Ramos (cell line): Measurements from ENCODE around the gene CA11.
"Not testable (repeated sequence)": the region's sequence is repeated elsewhere in the genome, so short reads cannot be mapped to it uniquely, and the experiment has no call there.

Experiments
- in situ Hi-C: fragments of 300-500 bp; cut with MboI; formaldehyde crosslinking; loops from one replicate; pipeline ENCODE4 v1.14.3; 2022; ENCODE audit warnings: low sequenced_read_pairs; ENCODE audit not compliant: unreplicated experiment

The CA11 gene

DNA sequence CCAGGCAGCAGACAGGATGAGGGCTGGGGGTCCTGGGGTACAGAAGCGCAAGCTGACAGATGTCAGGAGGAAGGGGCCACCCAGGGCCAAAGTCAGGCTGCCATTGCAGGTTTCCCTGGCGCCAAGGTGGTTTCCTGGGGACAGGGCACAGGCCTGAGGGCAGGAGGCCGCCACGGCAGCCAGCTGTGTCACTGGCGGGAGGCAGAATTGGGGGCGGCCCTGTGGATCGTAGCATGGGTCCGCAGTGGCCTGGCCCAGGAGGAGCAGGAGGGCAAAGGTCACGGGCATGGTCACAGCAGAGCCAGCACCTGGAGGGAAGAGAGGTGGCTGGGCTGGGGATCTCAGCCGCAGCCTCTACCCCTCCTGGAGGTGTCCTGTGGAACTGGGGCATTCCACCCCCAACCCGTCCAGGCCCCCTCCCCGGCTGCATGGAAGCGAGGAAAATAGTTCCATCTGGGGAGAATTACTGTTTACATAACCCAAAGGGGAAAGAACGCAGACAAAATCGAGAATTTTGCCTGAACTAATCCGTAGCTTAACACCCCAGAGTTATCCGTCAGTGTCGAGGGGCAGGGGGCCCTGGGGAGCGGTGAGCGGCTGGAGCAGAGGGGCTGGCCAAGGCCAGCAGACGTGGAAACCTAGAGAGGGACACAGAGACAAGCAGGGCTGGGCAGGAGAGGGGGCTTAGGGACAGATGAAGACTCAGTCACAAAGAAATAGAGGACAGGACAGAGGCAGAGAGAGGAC, 24.9 kb upstream of the CA11 start:
- in situ Hi-C loops: no loop called here

DNA sequence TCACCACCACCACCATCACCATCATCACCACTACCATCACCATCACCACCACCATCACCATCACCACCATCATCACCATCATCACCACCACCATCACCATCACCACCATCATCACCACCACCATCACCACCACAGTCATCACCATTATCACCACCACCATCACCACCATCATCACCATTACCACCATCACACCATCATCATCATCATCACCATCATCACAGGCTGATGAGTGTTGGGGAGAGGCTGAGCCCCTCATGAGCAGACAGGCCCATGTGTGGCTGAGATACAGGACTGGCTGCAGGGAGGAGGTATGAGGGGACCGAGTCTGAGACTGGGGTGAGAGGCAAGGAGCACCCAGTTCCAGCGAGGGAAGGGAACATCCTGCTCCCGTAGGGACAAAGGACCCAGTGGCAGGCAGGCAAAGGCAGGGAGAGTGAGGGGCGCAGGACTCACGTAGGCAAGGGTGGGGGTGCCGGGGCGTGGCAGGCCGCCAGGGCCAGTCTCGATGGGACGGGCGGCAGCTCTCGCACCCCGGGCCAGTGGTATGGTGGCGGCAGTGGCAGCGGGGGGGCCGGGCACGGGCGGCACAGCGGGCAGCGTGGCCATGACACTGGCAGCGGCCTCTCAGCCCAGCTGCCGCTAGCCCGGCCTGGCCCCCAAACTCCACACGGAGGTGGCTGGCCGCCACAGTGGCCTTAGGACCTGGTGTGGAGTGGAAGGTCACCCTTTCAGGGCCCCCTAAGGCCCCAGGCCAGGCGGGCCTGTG, 24.1 kb upstream of the CA11 start:
- in situ Hi-C loops: no loop called here

DNA sequence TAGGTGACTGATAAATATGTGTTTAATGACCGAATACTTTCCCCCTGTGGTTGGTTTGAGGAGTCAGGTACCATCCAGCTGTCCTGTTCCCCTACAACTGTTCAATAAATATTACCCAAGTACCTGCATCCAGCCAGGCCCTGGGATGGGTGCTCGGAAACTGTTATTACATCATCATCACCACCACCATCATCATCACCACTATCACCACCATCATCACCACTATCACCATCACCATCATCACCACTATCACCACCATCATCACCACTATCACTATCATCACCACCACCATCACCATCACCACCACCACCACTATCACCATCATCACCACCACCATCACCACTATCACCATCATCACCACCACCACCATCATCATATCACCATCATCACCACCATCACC, 22.8 kb upstream of the CA11 start:
- in situ Hi-C loops: no loop called here

DNA sequence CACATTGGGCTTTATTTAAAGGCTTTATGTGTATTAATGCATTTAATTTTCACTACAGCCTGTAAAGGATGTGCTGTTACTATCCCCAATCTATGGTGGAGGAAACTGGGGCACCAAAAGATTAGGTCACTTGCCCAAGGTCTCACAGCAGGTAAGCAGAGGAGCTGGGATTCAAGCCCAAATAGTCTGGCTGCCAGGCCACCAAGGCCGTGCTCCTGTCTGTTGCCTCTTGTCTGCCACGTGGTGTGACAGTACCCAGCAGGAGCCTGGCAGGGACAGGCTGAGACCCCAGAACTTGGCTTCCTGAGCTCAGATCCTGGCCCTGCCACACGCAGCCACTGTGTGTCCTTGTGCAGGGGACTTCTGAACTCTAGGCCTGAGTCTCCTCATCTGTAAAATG, 22.3 kb upstream of the CA11 start:
- in situ Hi-C loops: no loop called here

DNA sequence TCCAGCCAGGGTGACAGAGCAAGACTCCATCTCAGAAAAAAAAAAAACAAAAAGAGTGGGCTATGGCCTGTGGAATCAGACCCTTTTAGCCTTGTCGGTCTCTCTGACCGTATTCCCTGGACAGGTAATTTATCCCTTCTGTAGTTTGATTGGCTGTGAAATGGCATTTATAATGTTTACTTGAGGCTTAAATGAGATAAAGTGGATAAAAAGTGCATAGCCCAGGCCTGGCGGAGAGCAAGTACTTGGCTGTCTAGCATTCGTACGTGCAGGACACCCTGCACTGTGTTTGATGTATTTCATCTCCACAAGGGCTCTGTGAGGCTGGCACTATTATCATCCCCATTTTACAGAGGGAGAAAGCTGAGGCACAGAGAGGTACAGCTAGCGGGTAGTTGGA, 19.8 kb upstream of the CA11 start:
- in situ Hi-C loops: no loop called here

DNA sequence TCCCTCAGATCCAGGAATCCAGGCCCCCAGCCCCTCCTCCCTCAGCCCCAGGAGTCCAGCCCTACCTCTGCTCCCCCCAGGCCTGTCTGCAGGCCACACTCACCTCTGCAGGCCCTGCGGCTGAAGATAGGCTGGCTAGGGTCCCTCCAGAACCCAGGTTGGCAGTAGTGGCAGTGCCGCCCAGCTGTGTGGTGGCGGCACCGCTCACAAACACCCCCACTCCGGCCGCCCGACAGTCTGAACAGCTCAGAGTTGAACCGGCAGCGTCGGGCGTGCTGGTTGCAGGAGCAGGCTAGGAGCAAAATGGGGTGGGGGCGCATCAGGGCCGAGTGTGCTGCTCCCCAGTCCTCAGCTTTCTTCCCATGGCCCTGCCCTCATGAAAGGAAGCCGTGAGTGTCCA, 18.5 kb upstream of the CA11 start:
- in situ Hi-C loops: no loop called here

DNA sequence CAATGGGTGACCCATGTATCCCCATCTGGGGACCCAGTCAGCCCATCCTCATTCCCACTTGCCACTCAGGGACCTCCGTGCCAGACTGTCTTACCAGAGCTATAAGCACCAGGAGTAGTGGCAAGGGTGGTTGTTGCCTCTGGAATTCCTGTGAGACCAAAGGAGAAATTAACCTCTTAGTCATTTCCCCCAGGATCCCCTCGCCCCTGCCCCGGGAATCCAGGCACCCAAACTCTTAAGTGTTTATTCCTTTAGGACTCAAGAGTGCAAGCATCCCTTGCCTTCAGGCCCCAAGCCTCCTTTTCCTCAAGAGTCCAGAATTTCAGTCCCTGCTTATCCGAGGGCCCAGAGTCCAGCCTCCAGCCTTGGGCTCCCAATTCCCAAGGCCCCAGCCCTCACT, 17.7 kb upstream of the CA11 start:
- in situ Hi-C loops: no loop called here

DNA sequence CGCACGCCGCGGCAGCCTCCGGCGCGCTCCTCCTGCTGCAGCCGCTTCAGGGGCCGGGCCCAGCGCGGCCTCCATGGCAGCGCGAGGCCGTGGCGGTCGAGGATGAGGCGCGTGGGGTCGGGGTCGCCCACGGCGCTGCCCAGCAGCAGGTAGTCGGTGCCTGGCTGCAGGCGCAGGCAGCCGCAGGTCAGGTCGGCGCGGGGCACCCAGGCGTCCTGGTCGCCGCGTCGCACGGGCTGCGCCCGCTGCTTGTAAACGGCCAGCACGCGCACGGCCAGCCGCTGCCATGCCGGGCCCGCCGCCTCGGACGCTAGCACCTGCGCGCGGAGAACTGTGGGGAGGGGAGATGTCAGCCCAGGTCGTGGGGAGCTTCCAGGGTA, 15.7 kb upstream of the CA11 start:
- in situ Hi-C loops: no loop called here

DNA sequence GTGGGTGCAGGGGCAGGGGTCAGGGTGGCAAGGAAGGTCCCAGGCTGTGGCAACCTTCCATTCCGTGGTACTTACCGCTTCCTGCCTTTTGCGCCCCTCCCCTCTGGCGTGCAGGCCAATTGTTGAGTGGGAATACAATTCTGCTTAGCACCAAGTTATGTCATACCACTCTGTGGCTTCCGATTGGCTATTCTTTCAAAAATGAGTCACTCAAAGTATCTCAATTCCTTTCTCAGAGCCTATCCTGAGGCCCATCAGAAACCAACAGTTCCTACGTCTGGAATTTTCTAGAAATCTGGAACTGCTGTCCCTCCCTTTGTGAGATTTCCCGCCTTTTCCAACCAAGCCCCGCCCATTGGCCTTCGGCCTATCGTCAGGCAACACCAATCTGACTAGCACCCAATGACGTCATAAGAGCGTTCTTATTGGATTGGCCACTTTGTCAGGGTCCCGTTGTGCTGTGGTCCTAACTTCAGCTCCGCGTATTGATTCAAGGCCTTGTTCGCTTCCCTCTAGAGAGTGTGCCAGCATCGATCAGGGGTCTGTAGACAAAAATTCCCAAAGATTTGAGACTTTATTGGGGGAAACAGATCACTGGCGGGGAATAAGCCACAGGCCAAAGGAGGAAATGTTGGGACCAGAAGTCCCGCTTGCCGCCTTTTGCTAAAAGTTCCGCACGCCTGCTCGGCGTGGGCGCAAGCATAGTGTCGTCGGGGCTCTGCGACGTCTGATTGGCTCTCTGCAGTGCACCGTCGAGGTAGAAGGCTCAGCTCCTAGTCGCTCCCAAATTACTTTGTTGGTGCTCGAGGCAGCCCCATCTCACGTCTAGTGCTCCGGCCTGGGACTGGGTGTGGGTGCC, 15.1 kb upstream of the CA11 start:
- in situ Hi-C loops: no loop called here

DNA sequence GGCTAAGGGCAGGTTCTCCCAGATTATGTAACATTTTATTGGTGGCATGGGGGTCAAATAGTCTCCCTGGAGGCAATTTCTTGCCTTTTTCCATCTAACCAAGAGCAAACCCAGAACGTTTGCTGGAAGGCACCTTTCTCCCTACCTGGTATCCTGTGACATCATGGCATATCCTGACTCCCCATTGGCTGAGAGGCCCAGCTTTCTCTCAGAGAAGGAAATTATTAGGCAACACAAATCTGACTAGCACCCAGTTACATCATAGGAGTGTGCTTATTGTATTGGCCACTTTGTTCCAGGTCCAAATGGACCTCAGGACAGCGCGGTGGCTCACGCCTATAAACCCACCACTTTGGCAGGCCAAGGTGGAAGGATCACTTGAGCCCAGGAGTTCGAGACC, 13.8 kb upstream of the CA11 start:
- in situ Hi-C loops: no loop called here

DNA sequence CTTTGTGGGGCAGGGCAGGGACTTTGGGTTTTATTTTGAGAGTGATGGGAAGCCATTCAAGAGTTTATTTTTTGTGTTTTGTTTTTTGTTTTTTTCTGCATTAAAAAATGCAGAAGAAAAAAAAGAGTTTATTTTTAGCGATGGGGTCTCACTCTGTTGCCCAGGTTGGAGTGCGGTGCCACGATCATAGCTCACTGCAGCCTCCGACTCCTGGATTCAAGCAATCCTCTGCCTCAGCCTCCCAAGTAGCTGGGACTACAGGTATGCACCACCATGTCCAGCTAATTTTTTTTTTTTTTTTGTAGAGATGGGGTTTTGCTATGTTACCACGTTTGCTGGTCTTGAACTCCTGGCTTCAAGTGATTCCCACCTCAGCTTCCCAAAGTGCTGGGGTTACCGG, 12.5 kb upstream of the CA11 start:
- in situ Hi-C loops: no loop called here

DNA sequence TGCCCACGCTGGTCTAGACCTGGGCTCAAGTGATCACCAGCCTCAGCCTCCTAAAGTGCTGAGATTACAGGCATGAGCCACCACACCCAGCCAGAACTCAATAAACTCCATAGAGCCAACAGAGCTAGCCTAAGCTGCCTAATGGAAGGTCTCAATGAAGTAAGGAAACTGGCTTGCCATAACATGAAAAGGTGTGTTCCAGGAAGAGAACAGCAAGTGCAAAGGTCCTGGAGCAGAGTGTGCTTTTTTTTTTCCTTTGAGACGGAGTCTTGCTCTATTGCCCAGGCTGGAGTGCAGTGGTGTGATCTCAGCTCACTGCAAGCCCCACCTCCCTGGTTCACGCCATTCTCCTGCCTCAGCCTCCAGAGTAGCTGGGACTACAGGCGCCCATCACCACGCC, 11.8 kb upstream of the CA11 start:
- in situ Hi-C loops: not testable (repeated sequence)

DNA sequence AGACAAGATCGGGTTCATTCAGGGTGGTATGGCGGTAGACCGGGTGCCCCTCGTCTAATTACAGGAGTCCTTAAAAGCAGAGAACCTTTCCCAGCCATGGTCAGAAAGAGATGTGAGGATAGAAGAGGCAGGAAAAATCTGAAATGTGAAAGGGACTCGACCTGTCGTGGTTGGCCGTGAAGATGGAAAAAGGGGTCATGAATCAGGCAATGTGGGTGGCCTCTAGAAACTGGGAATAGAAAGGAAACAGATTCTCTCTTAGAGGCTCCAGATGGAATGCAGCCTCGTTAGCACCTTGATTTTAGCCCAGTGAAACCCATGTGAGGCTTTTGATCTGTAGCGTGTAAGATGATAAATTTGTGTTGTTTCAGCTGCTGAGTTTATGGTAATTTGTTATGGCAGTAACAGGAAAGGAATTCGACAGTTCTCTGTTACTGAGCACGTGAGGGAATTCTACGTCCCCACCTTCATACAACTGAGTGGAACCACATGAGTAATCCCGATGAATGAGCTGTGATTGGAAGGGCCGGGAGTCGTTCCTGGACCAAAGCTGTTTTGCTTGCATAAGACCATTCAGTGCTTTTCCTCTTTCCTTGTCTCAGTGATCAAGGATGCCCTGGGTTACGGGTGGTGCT, 11.0 kb upstream of the CA11 start:
- in situ Hi-C loops: no loop called here

DNA sequence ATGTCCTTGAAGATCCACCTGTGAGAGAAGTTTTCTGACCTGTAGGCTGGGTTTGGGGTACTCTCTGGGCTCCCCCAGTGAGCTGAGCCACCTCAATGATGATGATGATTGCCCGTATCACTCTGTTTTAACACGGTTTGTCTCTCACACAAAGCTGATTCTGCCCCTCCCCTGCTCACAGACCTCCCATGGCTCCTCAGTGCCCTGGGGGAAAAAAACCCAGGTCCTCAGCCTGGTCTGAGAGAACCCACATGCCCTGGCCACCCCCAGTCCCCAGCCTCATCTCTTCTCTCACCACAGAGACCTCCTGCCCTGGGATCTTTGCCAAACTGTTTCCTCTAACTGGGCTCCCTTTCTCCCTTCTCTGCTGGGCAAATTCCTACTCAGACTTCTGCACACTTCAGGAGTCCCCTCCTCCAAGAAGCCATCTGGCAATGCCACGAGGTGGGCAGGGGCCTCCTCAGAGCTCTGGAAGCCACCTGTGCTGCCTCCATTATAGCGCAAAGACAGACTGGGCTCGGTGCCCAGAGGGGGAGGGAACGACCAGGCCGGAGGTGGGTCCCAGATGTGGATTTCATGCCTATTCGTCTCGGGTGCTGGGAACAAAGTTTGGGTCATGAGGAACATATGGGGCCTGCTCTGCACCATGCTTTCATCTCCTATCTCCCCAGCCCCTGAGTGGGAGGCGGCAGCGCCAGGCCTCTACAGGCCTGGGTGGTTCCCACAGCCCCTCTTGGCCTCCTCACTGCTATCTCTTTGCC, 8.5 kb upstream of the CA11 start:
- in situ Hi-C loops: no loop called here

DNA sequence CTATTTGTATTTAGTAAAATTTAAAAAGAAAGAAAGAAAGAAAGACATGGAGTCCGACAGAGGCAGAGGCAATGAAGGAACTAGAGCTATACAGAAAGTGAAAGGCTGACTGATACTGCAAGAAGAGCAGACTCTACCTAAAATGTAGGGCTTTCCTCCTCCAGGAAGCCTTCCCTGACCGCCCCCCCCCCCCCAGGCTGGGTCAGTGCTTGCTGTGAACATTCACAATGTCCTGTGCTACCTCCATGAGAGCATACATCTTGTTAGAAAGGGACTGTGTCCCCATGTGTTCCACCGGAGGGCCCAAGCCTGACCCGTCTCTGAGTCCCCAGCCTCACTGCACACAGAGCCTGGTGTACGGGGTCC, 5.7 kb upstream of the CA11 start:
- in situ Hi-C loops: no loop called here

DNA sequence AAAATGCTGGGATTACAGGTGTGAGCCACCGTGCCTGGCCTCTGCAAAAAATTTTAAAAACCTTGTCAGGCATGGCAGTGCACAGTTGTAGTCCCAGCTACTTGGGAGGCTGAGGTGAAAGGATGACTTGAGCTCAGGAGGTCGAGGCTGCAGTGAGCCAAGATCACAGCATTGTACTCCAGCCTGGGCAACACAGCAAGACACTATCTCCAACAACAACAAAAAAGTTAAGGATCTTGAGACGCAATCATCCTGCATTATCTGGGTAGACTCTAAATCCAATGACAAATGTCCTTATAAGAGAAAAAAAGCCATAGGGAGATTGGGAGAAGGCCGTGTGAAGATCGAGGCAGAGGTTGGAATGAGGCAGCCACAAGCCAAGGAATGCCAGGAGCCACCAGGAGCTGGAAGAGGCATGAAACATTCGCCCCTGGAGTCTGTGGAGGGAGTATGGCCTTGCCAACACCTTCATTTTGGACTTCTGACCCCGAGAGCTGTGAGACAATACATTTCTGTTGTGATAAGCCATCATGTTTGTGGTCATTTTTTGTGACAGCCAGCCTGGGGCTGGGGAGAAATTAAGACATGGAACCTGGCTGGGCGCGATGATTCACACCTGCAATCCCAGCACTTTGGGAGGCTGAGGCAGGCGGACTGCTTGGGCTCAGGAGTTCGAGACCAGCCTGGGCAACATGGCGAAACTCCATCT, 5.1 kb upstream of the CA11 start:
- in situ Hi-C loops: no loop called here

DNA sequence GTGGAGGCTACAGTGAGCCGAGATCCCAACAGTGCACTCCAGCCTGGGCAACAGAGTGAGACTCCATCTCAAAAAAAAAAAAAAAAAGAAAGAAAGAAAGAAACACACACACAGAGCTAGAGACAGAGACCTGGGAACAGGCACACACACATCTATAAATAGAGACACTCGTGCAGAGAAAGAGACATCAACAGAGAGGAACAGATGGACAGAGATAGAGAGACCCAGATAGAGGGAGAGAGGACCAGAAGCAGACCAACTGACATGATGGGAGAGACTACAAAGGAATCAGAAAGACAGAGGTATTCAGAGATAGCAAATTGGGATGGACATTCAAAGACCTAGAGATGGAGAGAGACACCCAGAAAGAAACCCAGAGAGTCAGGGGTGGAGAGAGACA, 2.1 kb upstream of the CA11 start:
- in situ Hi-C loops: loop anchor here (10.0 kb wide), 1 partner anchor 317 kb away; the partner anchor contains the start of gene FTL

DNA sequence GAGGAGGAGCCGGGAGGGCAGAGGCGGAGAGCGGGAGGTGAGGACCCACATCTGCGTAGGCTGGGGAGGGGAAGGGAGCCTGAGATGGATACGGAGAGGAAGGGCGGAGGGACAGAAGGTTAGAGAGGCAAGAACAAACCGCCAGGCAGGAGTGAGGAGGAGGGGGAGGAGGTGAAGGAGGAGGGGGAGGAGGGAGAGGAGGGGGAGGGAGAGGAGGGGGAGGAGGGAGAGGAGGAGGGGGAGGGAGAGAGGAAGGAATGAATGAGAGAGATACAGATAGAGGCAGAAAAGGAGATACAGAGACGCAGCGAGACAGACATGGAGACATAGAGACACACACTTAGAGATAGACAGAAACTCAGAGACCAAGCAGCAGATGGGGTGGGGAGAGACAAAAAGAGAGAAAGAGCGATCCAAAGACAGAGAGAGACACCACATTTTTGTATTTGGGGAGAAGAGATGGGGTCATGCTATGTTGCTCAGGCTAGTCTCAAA, 782 bp upstream of the CA11 start:
- in situ Hi-C loops: loop anchor here (10.0 kb wide), 1 partner anchor 318 kb away; the partner anchor contains the start of gene FTL

DNA sequence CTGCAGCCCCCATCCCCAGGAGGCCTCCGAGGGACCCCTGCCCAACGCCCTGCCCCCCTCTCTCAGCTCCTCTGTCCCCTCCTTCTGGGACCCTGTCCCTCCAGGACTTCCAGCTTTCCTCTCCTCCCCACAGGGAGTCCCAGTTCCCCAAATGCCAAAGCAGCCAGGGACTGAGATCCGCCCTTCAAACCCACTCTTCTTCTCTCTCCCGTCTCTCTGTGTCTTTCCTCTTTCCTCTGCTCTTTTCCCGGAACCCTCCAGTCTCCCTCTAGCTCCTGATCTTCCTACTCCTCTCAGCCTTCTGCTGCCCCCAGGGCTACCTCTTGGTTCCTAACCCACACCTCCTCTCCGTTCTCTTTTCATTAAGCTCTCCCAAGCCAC, 377 bp downstream of the CA11 start:
- in situ Hi-C loops: loop anchor here (10.0 kb wide), 1 partner anchor 319 kb away; the partner anchor contains the start of gene FTL
